ENCODE results near the gene CPB2. TPM values are rescaled to one million over a fixed set of nuclear protein-coding genes. Genes with fewer than 3 reads are reported as not detected.

The CPB2 gene
- total RNA-seq, 2 experiments from 2014 or later: not detected

- POLR2A ChIA-PET: no interaction called here
Observed at GRCh38 chr13:46025157-46025556, 79.7 kb downstream of the CPB2 start.

GRCh38 chr13:46022481-46022880 lies 82.4 kb downstream of the CPB2 start:
- CTCF ChIA-PET: interaction anchor here (0.6 kb wide), 1 partner anchor 17 kb away, joined by 3 read pairs; no protein-coding TSS in a partner anchor

More at GRCh38 chr13:46025157-46025556, 79.7 kb downstream of the CPB2 start:
- CTCF ChIA-PET: no interaction called here

GRCh38 chr13:46016216-46016615 lies 88.6 kb downstream of the CPB2 start:
- POLR2A ChIA-PET: no interaction called here

More at GRCh38 chr13:46022481-46022880, 82.4 kb downstream of the CPB2 start:
- POLR2A ChIA-PET: no interaction called here

GRCh38 chr13:46015366-46015765 lies 89.5 kb downstream of the CPB2 start:
- POLR2A ChIA-PET: no interaction called here

More at GRCh38 chr13:46016216-46016615, 88.6 kb downstream of the CPB2 start:
- CTCF ChIA-PET: no interaction called here

GRCh38 chr13:46012404-46012803 lies 92.4 kb downstream of the CPB2 start:
- ChIA-PET CTCF (no interaction called here), POLR2A (no interaction called here)

More at GRCh38 chr13:46015366-46015765, 89.5 kb downstream of the CPB2 start:
- CTCF ChIA-PET: no interaction called here

- CTCF ChIA-PET: no interaction called here
Observed at GRCh38 chr13:46010148-46010547, 94.7 kb downstream of the CPB2 start.

GRCh38 chr13:46008631-46009030 lies 96.2 kb downstream of the CPB2 start:
- ChIA-PET CTCF (no interaction called here), POLR2A (no interaction called here)

More at GRCh38 chr13:46010148-46010547, 94.7 kb downstream of the CPB2 start:
- POLR2A ChIA-PET: no interaction called here

- CTCF ChIA-PET: no interaction called here
Observed at GRCh38 chr13:46006688-46007452, 98.0 kb downstream of the CPB2 start.

GRCh38 chr13:46004491-46004890 lies 100.3 kb downstream of the CPB2 start:
- POLR2A ChIA-PET: no interaction called here
- CTCF ChIA-PET: no interaction called here

More at GRCh38 chr13:46006688-46007452, 98.0 kb downstream of the CPB2 start:
- POLR2A ChIA-PET: no interaction called here

Other genes with a start within 250 kb of the CPB2 start
- 10 to 100 TPM; 43.8 to 46.3 TPM for gene ZC3H13, start 52.3 kb downstream of the CPB2 start, total RNA-seq
- 100 to 1,000 TPM; 846 to 848 TPM for gene LCP1, start 77.1 kb upstream of the CPB2 start, total RNA-seq
- under 1 TPM; 0.48 to 0.51 TPM for gene LRRC63, start 106.9 kb upstream of the CPB2 start, total RNA-seq